ENCODE measurements around the gene LPP. TPM values are rescaled to one million over a fixed set of nuclear protein-coding genes. Genes with fewer than 3 reads are reported as not detected.

Gene LPP
- total and polyA plus RNA-seq, 2 of the 4 experiments (the other 2 are of a cell fraction), result 16.0 to 130 TPM

GRCh38 chr3:188559856-188560255, 405.9 kb downstream of the LPP start:
- H2BK120ac ChIP-seq (ENCODE audit: low read depth, low read length), result no peak overlapping the region
- no peak overlapping the region for H2AFZ ChIP-seq (replicated peaks; ENCODE audit: low read length, poor library complexity)
- peaks cover 13% of the 10 kb centered on the region; the same call in 1 of the 2 replicates for H4K20me1 ChIP-seq (ENCODE audit: insufficient read depth, low read length)
- no peak overlapping the region for H2BK5ac ChIP-seq (ENCODE audit: low read depth, low read length, poor library complexity, severe bottlenecking)
- H3K9ac ChIP-seq (ENCODE audit: low read depth, low read length), result no peak overlapping the region
- H3K36me3 ChIP-seq (ENCODE audit: control insufficient read depth, insufficient read depth, low read length), result peaks cover 5% of the 10 kb centered on the region; the same call in 1 of the 2 replicates
- intact Hi-C loops (cut with micrococcal nuclease), result no loop called here
- BruUV-seq (replicated peaks), result no TSS peak
- H2BK15ac ChIP-seq (ENCODE audit: low read depth, low read length), result no peak overlapping the region
- H3K27ac ChIP-seq (ENCODE audit: insufficient read depth, low read length), result no peak overlapping the region
- H3K4me1 ChIP-seq (ENCODE audit: control insufficient read depth, insufficient read depth, low read length), result peaks cover 7% of the 10 kb centered on the region
- no peak overlapping the region for H4K5ac ChIP-seq (ENCODE audit: low read depth, low read length)
- peak overlapping the region; percentile 24; the same call in 1 of the 2 replicates for H2AK5ac ChIP-seq (ENCODE audit: low read depth, low read length)
- in situ Hi-C loops (cut with MboI; ENCODE audit: low sequenced_read_pairs), result no loop called here
- H3K14ac ChIP-seq (replicated peaks; ENCODE audit: low read depth, low read length), result no peak overlapping the region
- no peak overlapping the region for H3K18ac ChIP-seq (ENCODE audit: low read depth, low read length)
- no peak overlapping the region for H2AK9ac ChIP-seq (replicated peaks; ENCODE audit: low read depth, low read length, poor library complexity)
- no peaks in the 10 kb centered on the region for H3K9me3 ChIP-seq (ENCODE audit: control insufficient read depth, insufficient read depth, low read length)
- dilution Hi-C loops (cut with HindIII; ENCODE audit: low sequenced_read_pairs, unreplicated experiment), result no loop called here
- no peak overlapping the region for H3K4me3 ChIP-seq (ENCODE audit: insufficient read depth, low read depth, low read length)
- H3K27me3 ChIP-seq (ENCODE audit: control insufficient read depth, insufficient read depth, low read length), result no peaks in the 10 kb centered on the region
- no peak overlapping the region for H3K23ac ChIP-seq (ENCODE audit: low read depth, low read length)
- no peak for TF ChIP-seq RCOR1 (IDR thresholded peaks at IDR 0.05; ENCODE audit: insufficient replicate concordance, low read length)
- TF ChIP-seq, protein P1, sequence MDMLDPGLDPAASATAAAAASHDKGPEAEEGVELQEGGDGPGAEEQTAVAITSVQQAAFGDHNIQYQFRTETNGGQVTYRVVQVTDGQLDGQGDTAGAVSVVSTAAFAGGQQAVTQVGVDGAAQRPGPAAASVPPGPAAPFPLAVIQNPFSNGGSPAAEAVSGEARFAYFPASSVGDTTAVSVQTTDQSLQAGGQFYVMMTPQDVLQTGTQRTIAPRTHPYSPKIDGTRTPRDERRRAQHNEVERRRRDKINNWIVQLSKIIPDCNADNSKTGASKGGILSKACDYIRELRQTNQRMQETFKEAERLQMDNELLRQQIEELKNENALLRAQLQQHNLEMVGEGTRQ (IDR thresholded peaks at IDR 0.05; ENCODE audit: low read depth, low read length), result no peak
- TF ChIP-seq CEBPB (IDR thresholded peaks at IDR 0.05; ENCODE audit: low read depth, low read length), result no peak
- TF ChIP-seq CHD1 (IDR thresholded peaks at IDR 0.05; ENCODE audit: low read depth, low read length), result no peak
- TF ChIP-seq NFE2L2 (IDR thresholded peaks at IDR 0.05; ENCODE audit: low read depth, low read length), result no peak
- TF ChIP-seq, protein P2, sequence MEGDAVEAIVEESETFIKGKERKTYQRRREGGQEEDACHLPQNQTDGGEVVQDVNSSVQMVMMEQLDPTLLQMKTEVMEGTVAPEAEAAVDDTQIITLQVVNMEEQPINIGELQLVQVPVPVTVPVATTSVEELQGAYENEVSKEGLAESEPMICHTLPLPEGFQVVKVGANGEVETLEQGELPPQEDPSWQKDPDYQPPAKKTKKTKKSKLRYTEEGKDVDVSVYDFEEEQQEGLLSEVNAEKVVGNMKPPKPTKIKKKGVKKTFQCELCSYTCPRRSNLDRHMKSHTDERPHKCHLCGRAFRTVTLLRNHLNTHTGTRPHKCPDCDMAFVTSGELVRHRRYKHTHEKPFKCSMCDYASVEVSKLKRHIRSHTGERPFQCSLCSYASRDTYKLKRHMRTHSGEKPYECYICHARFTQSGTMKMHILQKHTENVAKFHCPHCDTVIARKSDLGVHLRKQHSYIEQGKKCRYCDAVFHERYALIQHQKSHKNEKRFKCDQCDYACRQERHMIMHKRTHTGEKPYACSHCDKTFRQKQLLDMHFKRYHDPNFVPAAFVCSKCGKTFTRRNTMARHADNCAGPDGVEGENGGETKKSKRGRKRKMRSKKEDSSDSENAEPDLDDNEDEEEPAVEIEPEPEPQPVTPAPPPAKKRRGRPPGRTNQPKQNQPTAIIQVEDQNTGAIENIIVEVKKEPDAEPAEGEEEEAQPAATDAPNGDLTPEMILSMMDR (conservative IDR thresholded peaks at IDR 0.05; ENCODE audit: low read depth, low read length), result no peak
- TF ChIP-seq FOS (IDR thresholded peaks at IDR 0.05; ENCODE audit: low read depth, low read length), result no peak
- no peak for TF ChIP-seq MAFK (IDR thresholded peaks at IDR 0.05; ENCODE audit: low read depth, low read length)
- no peak for TF ChIP-seq MXI1 (IDR thresholded peaks at IDR 0.05; ENCODE audit: borderline replicate concordance, low read depth, low read length)
- no peak for TF ChIP-seq MAZ (IDR thresholded peaks at IDR 0.05; ENCODE audit: borderline replicate concordance, low read depth, low read length)
- no peak for TF ChIP-seq RFX5 (IDR thresholded peaks at IDR 0.05; ENCODE audit: low read depth, low read length)
- TF ChIP-seq SMC3 (IDR thresholded peaks at IDR 0.05; ENCODE audit: low read depth, low read length), result no peak
- TF ChIP-seq BHLHE40 (IDR thresholded peaks at IDR 0.05; ENCODE audit: low read depth, low read length), result no peak
- CTCF ChIA-PET, result no interaction called here
- POLR2A ChIA-PET (ENCODE audit: unreplicated experiment), result no interaction called here
- no CpG with 5 or more reads among the region's 2 CpGs for WGBS, 2 experiments (ENCODE audit: extremely low coverage in 2 of 2, insufficient read length in 1 of 2)
- no peak overlapping the region for H4K8ac ChIP-seq (ENCODE audit: low read depth in 2 of 2, low read length in 2 of 2)
- no peak overlapping the region for H3K4ac ChIP-seq (ENCODE audit: low read depth, low read length)
- peaks cover 43 to 84% of the 10 kb centered on the region in 2 experiments for H3K79me1 ChIP-seq (ENCODE audit: low read depth in 1 of 2, low read length in 2 of 2)
- no peak overlapping the region for H3K4me2 ChIP-seq (ENCODE audit: low read depth, low read length)
- ATAC-seq (ENCODE audit: low read depth) (no peak), DNase-seq (no peak)
- no peak overlapping the region for H4K91ac ChIP-seq (ENCODE audit: insufficient read depth, low read depth, low read length)
- H3K9me1 ChIP-seq (ENCODE audit: insufficient read depth, low read length), result peaks cover 12% of the 10 kb centered on the region
- H3K56ac ChIP-seq (ENCODE audit: extremely low read depth, insufficient read depth, low read length), result no peak overlapping the region
- H2BK20ac ChIP-seq (ENCODE audit: low read depth, low read length), result no peak overlapping the region
